D721Med (cell line): ENCODE data around the gene ACSF3.

Experiments
- DNase-seq: peaks from one replicate; pipeline ENCODE4 v3.0.0; 2011; ENCODE audit warnings: low spot score; ENCODE audit not compliant: insufficient read length
- FAIRE-seq: peaks from 2 replicates; lab custom pipeline; 2011; peaks lifted over from hg19 to GRCh38; lab: Jason Lieb, UNC
- TF ChIP-seq, protein P1 (sequence below): IDR thresholded peaks from 2 replicates; pipeline ENCODE4 v1.5.1; 2012; ENCODE audit warnings: mild to moderate bottlenecking, control low read depth; ENCODE audit not compliant: insufficient read depth; ENCODE audit errors: missing control alignments

Gene ACSF3

DNA sequence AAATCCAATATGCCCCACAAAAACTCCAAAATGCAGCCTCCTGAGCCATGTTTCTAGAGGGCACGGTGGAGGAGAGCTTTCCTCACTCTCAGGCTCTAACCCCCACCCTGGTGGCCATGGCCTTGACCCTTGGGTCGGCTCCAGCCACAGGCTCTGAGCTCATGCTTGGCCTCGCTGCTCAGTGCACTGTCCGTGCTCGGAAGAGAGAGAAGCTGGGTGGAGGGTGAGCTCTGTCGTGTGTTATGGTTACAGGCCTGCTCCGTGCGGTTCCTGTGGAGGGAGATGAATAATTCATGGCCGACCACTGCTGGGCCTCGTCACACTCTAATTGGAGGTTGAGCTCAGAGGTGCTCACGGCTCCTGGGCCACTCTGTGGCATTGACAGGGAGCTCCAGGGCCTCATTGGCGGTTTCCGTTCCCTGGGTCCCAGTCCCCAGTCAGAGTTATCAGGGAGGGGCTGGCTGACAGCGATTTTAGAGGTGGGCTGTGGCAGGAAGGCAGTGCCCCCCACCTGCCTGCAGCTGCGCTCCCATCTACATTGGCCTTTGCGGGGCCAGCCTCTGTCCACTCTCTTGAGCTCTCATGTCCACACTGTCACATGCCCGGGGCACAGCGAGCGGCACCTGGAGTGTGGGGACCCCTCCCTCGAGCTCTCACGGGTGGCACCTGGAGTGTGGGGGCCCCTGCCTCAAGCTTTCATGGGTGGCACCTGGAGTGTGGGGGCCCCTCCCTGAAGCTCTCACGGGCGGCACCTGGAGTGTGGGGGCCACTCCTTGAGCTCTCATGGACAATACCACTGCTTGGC lies 24.9 kb downstream of the ACSF3 start:
- DNase-seq = no peak
- TF ChIP-seq, protein P1, sequence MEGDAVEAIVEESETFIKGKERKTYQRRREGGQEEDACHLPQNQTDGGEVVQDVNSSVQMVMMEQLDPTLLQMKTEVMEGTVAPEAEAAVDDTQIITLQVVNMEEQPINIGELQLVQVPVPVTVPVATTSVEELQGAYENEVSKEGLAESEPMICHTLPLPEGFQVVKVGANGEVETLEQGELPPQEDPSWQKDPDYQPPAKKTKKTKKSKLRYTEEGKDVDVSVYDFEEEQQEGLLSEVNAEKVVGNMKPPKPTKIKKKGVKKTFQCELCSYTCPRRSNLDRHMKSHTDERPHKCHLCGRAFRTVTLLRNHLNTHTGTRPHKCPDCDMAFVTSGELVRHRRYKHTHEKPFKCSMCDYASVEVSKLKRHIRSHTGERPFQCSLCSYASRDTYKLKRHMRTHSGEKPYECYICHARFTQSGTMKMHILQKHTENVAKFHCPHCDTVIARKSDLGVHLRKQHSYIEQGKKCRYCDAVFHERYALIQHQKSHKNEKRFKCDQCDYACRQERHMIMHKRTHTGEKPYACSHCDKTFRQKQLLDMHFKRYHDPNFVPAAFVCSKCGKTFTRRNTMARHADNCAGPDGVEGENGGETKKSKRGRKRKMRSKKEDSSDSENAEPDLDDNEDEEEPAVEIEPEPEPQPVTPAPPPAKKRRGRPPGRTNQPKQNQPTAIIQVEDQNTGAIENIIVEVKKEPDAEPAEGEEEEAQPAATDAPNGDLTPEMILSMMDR = no peak
- no peak for FAIRE-seq

DNA sequence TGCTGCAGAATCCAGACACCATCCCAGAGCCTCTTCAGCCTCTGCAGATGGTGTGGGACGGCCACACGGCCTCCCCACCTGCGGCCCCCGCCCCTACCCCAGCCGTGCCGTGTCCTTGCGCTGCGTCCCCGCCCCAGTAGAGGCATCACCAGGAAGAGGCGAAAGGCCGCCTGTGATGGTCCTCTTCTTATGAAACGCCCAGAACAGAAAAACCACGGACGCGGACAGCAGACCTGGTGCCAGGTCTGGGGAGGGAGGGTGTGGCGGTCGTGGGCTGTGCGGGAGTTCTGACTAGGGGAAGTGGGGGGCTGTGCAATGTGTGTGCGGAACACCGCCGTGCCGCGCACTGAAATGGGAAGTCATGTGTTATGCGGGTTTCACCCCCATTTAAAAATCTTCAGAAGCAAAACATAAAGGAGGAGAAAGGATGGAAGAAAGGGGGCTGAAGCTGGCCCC lies 25.5 kb downstream of the ACSF3 start:
- DNase-seq (no peak), FAIRE-seq (no peak)
- TF ChIP-seq, protein P1 = no peak

DNA sequence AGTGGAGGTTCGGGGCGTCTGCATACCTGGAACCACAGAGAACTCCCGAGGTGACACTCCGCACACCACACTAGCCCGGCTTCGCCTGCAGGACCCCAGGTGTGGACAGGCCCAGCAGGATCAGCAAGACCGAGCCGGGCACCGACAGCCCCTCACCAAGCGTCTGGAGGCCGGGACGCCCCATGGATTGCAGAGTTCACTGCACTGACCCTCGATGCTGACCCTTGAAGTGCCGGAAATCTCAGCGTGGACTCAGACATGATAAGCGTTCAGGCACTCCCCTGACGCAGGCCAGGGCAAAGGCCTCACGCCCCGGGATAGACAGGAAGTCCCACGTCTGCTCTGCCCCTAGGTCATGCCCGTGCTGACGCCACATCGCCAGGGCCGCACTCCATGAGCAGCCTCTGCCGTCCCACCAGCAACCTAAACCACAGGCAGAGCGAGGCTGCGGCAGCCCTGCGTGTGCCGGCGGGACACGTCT lies 26.0 kb downstream of the ACSF3 start:
- TF ChIP-seq, protein P1 = no peak
- FAIRE-seq = no peak
- no peak for DNase-seq

DNA sequence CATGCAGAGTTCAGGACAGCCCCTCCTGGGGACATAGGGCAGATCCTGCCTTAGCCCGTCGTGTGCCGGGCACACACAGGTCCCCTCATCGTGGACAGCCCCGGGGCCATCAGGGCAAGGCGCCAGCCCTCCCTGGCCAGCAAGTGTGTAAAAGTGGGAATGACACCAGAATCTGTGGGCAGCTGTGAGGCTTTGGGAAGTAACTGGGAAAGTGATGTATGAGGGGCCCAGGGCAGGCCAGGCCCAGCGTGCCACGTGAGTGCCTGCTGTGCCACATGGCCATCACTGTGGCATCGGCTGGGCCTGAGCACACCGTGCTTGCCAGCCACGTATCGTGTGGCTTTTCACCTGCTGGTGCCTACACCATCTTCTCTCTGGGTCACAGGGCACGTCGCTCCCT lies 26.6 kb downstream of the ACSF3 start:
- FAIRE-seq = no peak
- no peak for DNase-seq
- TF ChIP-seq, protein P1 = no peak

DNA sequence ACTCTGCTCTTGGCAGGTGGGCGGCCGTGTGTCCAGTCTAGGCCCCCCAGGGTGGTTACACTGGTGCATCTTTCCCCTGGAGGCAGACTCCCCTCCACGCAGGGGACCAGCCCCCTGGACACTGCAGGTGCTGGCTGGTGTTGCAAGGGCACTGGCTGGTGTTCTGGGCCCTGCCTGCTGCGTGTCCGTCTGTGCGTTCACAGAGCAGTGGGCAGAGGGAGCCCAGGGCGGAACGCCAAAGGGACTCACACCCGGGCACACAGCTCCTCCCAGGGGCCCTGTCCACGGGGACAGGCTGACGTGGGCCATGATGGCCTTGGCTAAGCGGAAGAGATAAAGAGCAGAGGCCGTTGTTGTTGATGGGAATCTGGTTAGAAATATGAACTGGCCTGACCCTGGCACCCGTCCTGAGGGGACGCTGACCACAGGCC lies 27.3 kb downstream of the ACSF3 start:
- no peak for FAIRE-seq

DNA sequence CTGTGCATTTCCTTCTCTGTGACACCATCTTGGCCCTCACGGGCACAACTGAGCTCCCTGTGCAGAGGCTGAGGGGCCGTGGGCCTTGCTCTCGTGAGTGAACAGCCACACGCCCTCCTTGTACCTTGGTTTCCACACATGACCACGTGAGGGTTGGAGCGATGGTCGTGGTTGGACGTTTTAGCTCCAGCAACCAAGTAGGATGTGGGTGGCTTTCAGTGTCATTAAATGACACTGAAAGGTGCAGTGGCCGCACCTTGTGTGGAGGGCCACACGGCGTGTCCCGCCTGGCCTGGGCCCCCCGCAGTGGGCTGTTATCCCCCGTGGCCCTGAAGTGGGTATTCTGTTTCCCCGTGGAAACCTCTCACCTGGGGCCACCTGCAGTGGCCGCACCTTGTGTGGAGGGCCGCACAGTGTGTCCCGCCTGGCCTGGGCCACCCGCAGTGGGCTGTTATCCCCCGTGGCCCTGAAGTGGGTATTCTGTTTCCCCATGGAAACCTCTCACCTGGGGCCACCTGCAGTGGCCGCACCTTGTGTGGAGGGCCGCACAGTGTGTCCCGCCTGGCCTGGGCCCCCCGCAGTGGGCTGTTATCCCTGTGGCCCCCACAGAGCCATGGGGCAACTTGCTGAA lies 28.2 kb downstream of the ACSF3 start:
- TF ChIP-seq, protein P1 = no peak
- FAIRE-seq (no peak), DNase-seq (no peak)

More for the DNA sequence above, 27.3 kb downstream of the ACSF3 start:
- DNase-seq = no peak
- TF ChIP-seq, protein P1 = no peak

DNA sequence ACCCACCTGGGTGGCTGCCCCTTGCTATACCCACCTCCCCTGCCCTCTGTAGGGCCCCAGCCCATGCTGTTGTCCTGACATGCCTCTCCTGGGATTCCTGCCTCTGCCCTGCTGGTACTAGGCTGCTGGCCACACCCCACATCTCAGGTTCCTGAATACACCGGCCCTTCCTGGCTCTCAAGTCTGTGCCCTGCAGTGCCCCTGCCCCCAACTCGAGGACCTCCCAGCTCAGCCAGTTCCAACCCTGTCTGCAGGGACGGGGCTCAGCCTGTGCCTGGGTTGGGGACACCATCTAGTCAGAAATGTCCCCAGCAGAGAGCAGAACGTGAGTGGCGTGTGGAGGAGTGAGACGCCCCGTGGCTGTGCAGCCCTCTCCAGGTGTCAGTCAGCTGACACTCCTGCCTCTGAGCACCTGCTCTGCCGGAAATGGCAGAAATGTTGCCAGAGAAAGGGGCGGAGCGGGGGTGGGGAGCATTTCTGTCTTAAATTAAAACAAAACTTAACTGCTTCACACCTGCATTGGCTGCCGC lies 28.7 kb downstream of the ACSF3 start:
- TF ChIP-seq, protein P1 = no peak
- DNase-seq = no peak
- FAIRE-seq = no peak
